Lower lobe of right lung (tissue), 2 donors: ENCODE measurements around the gene XAB2. TPM values are rescaled to one million over a fixed set of nuclear protein-coding genes. Genes with fewer than 3 reads are reported as not detected.
"Not testable (repeated sequence)": the region's sequence is repeated elsewhere in the genome, so short reads cannot be mapped to it uniquely, and the experiment has no call there.

Experiments used
- ATAC-seq, 2 donors: fragments of 200-7000 bp; cut with Tn5 transposase; one replicate each; pipeline ENCODE4 v1.9.1; 2020 to 2022; ENCODE audit warnings: mild to moderate bottlenecking in 2 of 2, moderate library complexity in 2 of 2
- DNase-seq: peaks from one replicate; pipeline ENCODE4 v3.0.0-alpha.2; 2020
- H3K27ac ChIP-seq: fragments of 200-600 bp; one replicate; pipeline ENCODE4 v1.8.0; 2022
- H3K27me3 ChIP-seq: fragments of 200-600 bp; one replicate; pipeline ENCODE4 v1.8.0; 2022; ENCODE audit warnings: low read depth
- H3K36me3 ChIP-seq: fragments of 200-600 bp; one replicate; pipeline ENCODE4 v1.8.0; 2022; ENCODE audit warnings: mild to moderate bottlenecking
- H3K4me1 ChIP-seq: fragments of 200-600 bp; one replicate; pipeline ENCODE4 v1.8.0; 2022
- H3K4me3 ChIP-seq: fragments of 200-600 bp; one replicate; pipeline ENCODE4 v1.8.0; 2022; ENCODE audit warnings: mild to moderate bottlenecking
- H3K9me3 ChIP-seq: fragments of 200-600 bp; one replicate; pipeline ENCODE4 v1.8.0; 2022
- intact Hi-C: fragments of 100-400 bp; cut with DNase I; formaldehyde crosslinking; loops from one replicate; pipeline ENCODE4 v1.11.0; 2022
- microRNA-seq: library from miRNA; unstranded; fragments of <30 nt; microRNA quantifications from one replicate; pipeline ENCODE4 v1.2.0, GENCODE V29; 2020; ENCODE audit warnings: borderline number of aligned reads
- total RNA-seq: library from RNA; stranded (reverse); fragmentation: NEBNext Ultra II Directional; extraction: Animal tissue kit (Norgen Biotek cat#: 25700); gene quantifications from one replicate; pipeline ENCODE4 v1.2.1, GENCODE V29; 2021
- TF ChIP-seq, protein P1 (sequence below): fragments of 200-600 bp; IDR thresholded peaks from one replicate; pipeline ENCODE4 v1.8.0; 2022; ENCODE audit warnings: antibody characterized with exemption, mild to moderate bottlenecking
- donor health status: DM: no; HTN: yes; CAD: no; lungs with severe emphysema.

The XAB2 gene
- total RNA-seq, 1 donor from 2014 or later: 42.0 TPM

DNA sequence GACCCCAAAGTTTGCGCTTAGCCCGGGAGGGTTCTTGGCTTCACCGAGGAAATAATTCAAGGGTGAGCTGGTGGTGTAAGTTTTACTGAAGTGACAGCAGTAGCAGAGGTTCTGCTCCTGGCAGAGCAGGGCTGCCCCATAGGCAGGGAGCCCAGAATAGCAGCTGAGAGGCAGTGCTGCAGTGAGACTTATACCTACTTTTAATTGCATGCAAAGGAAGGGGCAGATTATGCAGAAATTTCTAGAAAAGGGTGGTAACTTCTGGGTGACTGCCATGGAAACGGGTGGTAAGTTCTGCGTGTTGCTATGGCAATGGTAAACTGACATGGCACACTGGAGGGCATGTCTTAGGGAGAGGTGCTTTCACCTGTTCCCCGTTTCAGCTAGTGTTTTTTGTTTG is 51.2 kb downstream of the XAB2 start:
- H3K27me3 ChIP-seq: no peaks in the 10 kb centered on the region
- DNase-seq: no peak
- no peaks in the 10 kb centered on the region for H3K36me3 ChIP-seq
- no peaks in the 10 kb centered on the region for H3K4me1 ChIP-seq
- no peak overlapping the region for H3K27ac ChIP-seq
- no peak for ATAC-seq
- no peak overlapping the region for H3K4me3 ChIP-seq
- intact Hi-C loops: no loop called here
- TF ChIP-seq, protein P1, sequence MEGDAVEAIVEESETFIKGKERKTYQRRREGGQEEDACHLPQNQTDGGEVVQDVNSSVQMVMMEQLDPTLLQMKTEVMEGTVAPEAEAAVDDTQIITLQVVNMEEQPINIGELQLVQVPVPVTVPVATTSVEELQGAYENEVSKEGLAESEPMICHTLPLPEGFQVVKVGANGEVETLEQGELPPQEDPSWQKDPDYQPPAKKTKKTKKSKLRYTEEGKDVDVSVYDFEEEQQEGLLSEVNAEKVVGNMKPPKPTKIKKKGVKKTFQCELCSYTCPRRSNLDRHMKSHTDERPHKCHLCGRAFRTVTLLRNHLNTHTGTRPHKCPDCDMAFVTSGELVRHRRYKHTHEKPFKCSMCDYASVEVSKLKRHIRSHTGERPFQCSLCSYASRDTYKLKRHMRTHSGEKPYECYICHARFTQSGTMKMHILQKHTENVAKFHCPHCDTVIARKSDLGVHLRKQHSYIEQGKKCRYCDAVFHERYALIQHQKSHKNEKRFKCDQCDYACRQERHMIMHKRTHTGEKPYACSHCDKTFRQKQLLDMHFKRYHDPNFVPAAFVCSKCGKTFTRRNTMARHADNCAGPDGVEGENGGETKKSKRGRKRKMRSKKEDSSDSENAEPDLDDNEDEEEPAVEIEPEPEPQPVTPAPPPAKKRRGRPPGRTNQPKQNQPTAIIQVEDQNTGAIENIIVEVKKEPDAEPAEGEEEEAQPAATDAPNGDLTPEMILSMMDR: no peak
- no peaks in the 10 kb centered on the region for H3K9me3 ChIP-seq

DNA sequence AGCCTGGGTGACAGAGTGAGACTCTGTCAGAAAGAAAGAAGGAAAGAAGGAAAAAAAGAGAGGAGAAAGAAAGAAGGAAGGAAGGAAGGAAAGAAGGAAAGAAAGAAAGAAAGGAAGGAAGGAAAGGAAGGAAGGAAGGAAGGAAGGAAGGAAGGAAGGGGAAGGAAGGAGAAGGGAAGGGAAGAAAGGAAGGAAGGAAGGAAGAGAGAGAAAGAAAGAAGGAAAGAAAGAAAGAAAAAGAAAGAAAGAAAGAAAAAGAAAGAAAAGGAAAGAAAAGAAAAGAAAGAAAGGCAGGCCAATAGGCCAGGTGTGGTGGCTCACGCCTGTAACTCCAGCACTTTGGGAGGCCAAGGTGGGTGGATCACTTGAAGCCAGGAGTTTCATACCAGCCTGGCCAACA is 51.9 kb downstream of the XAB2 start:
- H3K9me3 ChIP-seq, H3K4me1 ChIP-seq, ATAC-seq, H3K4me3 ChIP-seq, intact Hi-C loops, DNase-seq, H3K36me3 ChIP-seq, H3K27me3 ChIP-seq, H3K27ac ChIP-seq: not testable (repeated sequence)

DNA sequence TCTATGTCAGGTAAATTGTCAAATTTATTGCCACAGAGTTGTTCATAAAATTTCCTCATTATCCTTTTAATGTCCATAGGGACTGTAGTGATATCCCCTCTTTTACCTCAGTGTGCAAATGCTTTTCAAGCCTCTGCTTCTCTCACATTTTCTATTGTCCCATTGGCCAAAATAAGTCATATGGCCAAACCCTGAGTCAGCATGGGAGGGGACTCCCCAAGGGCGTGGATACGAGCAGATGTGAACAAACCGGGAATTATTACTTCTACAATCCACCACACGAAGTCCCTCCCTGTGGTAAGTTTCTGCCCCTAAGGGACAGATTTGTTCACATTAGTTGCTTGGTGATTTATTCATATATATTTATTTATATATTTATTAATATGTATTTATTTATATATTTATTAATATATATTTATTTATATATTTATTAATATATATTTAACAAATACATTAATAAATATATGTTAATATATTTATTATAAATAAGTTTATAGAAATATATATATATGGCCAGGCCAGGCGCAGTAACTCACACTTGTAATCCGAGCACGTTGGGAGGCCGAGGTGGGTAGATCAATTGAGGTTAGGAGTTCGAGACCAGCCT is 53.8 kb downstream of the XAB2 start:
- Histone ChIP-seq H3K27me3 (no peaks in the 10 kb centered on the region), H3K9me3 (no peaks in the 10 kb centered on the region), H3K4me1 (no peaks in the 10 kb centered on the region), H3K4me3 (no peak overlapping the region), H3K36me3 (no peaks in the 10 kb centered on the region), H3K27ac (no peak overlapping the region)
- TF ChIP-seq, protein P1: no peak
- DNase-seq (no peak), ATAC-seq (no peak)
- intact Hi-C loops: no loop called here

DNA sequence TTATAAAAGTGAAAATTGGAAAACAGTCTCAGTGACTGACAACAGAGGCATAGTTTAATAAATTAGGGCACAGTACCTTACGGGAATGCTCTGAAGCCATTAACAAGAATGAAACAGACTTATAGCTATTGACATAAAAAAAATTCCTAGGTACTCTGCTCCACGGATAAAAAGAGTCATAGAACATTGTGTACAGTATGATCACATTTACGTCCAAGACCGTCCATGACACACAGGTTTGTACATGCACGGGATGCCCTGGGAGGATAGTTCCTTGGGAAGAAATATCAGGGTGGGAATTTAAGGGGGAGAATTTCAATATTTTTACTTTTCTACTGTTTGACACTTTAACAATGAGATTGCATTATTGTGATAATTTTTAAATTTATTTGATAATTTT is 58.6 kb downstream of the XAB2 start:
- Histone ChIP-seq H3K4me1 (no peaks in the 10 kb centered on the region), H3K27me3 (no peaks in the 10 kb centered on the region), H3K36me3 (no peaks in the 10 kb centered on the region), H3K4me3 (no peak overlapping the region), H3K9me3 (no peaks in the 10 kb centered on the region), H3K27ac (no peak overlapping the region)
- no peak for DNase-seq
- ATAC-seq: no peak
- TF ChIP-seq, protein P1: no peak
- intact Hi-C loops: no loop called here

Small RNA genes within 50 kb of the gene (microRNA-seq; reads per million reads assigned to microRNA genes)
- gene MIR6792: not detected

Other genes starting within 250 kb of the XAB2 start
- 3.8 TPM for gene PEX11G, start 140.5 kb downstream of the XAB2 start, total RNA-seq
- 54.9 TPM for gene ZNF358, start 113.4 kb downstream of the XAB2 start, total RNA-seq
- 79.0 TPM for gene MCOLN1, start 106.9 kb downstream of the XAB2 start, total RNA-seq
- gene PNPLA6, start 93.8 kb downstream of the XAB2 start, total RNA-seq: 289 TPM
- gene CAMSAP3, start 33.7 kb downstream of the XAB2 start, total RNA-seq: 25.6 TPM
- 82.6 TPM for gene PET100, start 248 bp upstream of the XAB2 start, total RNA-seq
- 3.5 TPM for gene PCP2, start 4.2 kb upstream of the XAB2 start, total RNA-seq
- 200 TPM for gene STXBP2, start 7.6 kb upstream of the XAB2 start, total RNA-seq
- gene RETN, start 39.5 kb upstream of the XAB2 start, total RNA-seq: 21.1 TPM
- 184 TPM for gene MCEMP1, start 47.5 kb upstream of the XAB2 start, total RNA-seq
- gene TRAPPC5, start 51.3 kb upstream of the XAB2 start, total RNA-seq: 75.3 TPM
- 0.50 TPM for gene FCER2, start 72.6 kb upstream of the XAB2 start, total RNA-seq
- 2.9 TPM for gene CLEC4G, start 102.6 kb upstream of the XAB2 start, total RNA-seq
- 18.8 TPM for gene CD209, start 118.0 kb upstream of the XAB2 start, total RNA-seq
- gene CLEC4M, start 133.7 kb upstream of the XAB2 start, total RNA-seq: 5.8 TPM
- gene EVI5L, start 200.7 kb upstream of the XAB2 start, total RNA-seq: 11.7 TPM
- 2.5 TPM for gene PRR36, start 244.8 kb upstream of the XAB2 start, total RNA-seq